OCI-LY7 (cell line): Measurements from ENCODE around the gene TMEM106C. TPM values are rescaled to one million over a fixed set of nuclear protein-coding genes. Genes with fewer than 3 reads are reported as not detected.

ENCODE experiments used
- BruUV-seq: library from RNA; stranded (reverse); fragments of 400-500 nt; replicated peaks from 2 replicates; lab custom pipeline; 2021; lab: Mats Ljungman, UMichigan
- CTCF ChIA-PET: fragments of 300-600 bp; sonication (Branson Sonifier 250); formaldehyde crosslinking; loops from one replicate; lab custom pipeline; 2022; ENCODE audit warnings: antibody characterized with exemption; ENCODE audit not compliant: unreplicated experiment; lab: Charles Lee
- POLR2A ChIA-PET: fragments of 300-600 bp; sonication (Branson Sonifier 250); formaldehyde crosslinking; loops from one replicate; lab custom pipeline; 2022; ENCODE audit warnings: antibody characterized with exemption; lab: Charles Lee
- DNase-seq: peaks from one replicate; pipeline ENCODE4 v3.0.0-alpha.2; 2015; ENCODE audit warnings: low spot score
- H2AFZ ChIP-seq: fragments of 200-600 bp; sonication (generic), shearing (Covaris generic); 2 replicates; pipeline ENCODE4 v1.6.1; 2014; ENCODE audit warnings: mild to moderate bottlenecking, antibody characterized with exemption, low read length, moderate library complexity
- H3K27ac ChIP-seq: fragments of 200-600 bp; sonication (generic); 2 replicates; pipeline ENCODE4 v1.5.1; 2014; ENCODE audit warnings: mixed run types, low read depth, mild to moderate bottlenecking, moderate library complexity, low read length, inconsistent platforms; ENCODE audit not compliant: poor library complexity, severe bottlenecking
- H3K36me3 ChIP-seq: fragments of 200-600 bp; sonication (generic); 2 replicates; pipeline ENCODE4 v1.6.1; 2014; ENCODE audit warnings: mild to moderate bottlenecking, antibody characterized with exemption, low read length, moderate library complexity, mixed read lengths; ENCODE audit not compliant: insufficient read depth
- H3K4me1 ChIP-seq: fragments of 200-600 bp; sonication (generic); 2 replicates; pipeline ENCODE4 v1.5.1; 2014; ENCODE audit warnings: mild to moderate bottlenecking, low read length; ENCODE audit not compliant: insufficient read depth, poor library complexity, severe bottlenecking
- H3K4me2 ChIP-seq: fragments of 200-600 bp; sonication (generic); 2 replicates; pipeline ENCODE4 v1.6.1; 2014; ENCODE audit warnings: mild to moderate bottlenecking, low read length
- H3K4me3 ChIP-seq: fragments of 200-600 bp; sonication (generic); 2 replicates; pipeline ENCODE4 v1.5.1; 2014; ENCODE audit warnings: mild to moderate bottlenecking, low read depth, low read length; ENCODE audit not compliant: poor library complexity, severe bottlenecking
- H3K79me2 ChIP-seq: fragments of 200-600 bp; sonication (generic); 2 replicates; pipeline ENCODE4 v1.6.1; 2016; ENCODE audit warnings: low read depth, mild to moderate bottlenecking, low read length, moderate library complexity, mixed read lengths; ENCODE audit not compliant: insufficient read depth
- H3K9me2 ChIP-seq: fragments of 200-600 bp; sonication (generic); 2 replicates; pipeline ENCODE4 v1.6.1; 2016; ENCODE audit warnings: mild to moderate bottlenecking, low read length, mixed read lengths; ENCODE audit not compliant: insufficient read depth
- H3K9me3 ChIP-seq: fragments of 200-600 bp; sonication (generic); 2 replicates; pipeline ENCODE4 v1.6.1; 2014; ENCODE audit warnings: mild to moderate bottlenecking, mixed run types, low read length, mixed read lengths
- H4K20me1 ChIP-seq: fragments of 200-600 bp; sonication (generic); 2 replicates; pipeline ENCODE4 v1.6.1; 2014; ENCODE audit warnings: mild to moderate bottlenecking, antibody characterized with exemption, low read length, moderate library complexity, mixed read lengths; ENCODE audit not compliant: insufficient read depth
- EZH2phosphoT487 ChIP-seq: fragments of 200-600 bp; sonication (generic); IDR thresholded peaks from 2 replicates; pipeline ENCODE4 v1.6.1; 2018; ENCODE audit warnings: low read depth, borderline replicate concordance, mild to moderate bottlenecking, mixed run types, antibody characterized with exemption, low read length, moderate library complexity, mixed read lengths
- intact Hi-C: fragments of 100-400 bp; cut with micrococcal nuclease; formaldehyde crosslinking; loops from one replicate; pipeline ENCODE4 v1.10.0; 2022; ENCODE audit not compliant: unreplicated experiment
- total RNA-seq, 2 experiments: library from RNA; depleted of rRNA in 1 of 2; stranded (reverse); fragments of >200 nt in 1 of 2; shearing (Covaris generic) in 1 of 2; gene quantifications; 2 replicates each; pipeline ENCODE4 v1.2.3, GENCODE V29; 2014 to 2022
- TF ChIP-seq, protein P1 (sequence below): fragments of 200-600 bp; sonication (generic); conservative IDR thresholded peaks from 2 replicates; pipeline ENCODE4 v1.5.1; 2014; ENCODE audit warnings: mild to moderate bottlenecking, antibody characterized with exemption, low read length, moderate library complexity, mixed read lengths

The TMEM106C gene
- total RNA-seq, 2 experiments from 2014 or later: 123 to 182 TPM

DNA sequence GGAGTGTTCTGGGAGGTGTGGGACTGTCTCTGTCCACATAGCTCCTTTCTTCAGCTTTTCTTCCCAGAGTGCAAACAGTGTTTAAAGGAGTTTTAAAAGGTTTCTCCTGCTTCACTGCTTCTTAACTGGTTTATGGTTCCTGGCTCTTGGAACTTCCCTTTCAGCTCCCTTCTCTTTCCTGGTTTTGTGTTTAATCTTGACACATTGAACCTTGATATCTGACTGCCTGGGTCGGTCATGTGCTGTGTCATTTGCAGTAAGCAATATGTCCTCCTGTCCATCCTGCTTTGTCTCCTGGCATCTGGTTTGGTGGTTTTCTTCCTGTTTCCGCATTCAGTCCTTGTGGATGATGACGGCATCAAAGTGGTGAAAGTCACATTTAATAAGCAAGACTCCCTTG is 2.2 kb downstream of the TMEM106C start:
- intact Hi-C loops: loop anchor here (10.0 kb wide), 1 partner anchor 191 kb away; the partner anchor contains the start of gene SLC48A1
- H3K4me1 ChIP-seq: peaks cover 32% of the 10 kb centered on the region
- no peak overlapping the region for H3K27ac ChIP-seq
- no peak for TF ChIP-seq EZH2phosphoT487
- TF ChIP-seq, protein P1, sequence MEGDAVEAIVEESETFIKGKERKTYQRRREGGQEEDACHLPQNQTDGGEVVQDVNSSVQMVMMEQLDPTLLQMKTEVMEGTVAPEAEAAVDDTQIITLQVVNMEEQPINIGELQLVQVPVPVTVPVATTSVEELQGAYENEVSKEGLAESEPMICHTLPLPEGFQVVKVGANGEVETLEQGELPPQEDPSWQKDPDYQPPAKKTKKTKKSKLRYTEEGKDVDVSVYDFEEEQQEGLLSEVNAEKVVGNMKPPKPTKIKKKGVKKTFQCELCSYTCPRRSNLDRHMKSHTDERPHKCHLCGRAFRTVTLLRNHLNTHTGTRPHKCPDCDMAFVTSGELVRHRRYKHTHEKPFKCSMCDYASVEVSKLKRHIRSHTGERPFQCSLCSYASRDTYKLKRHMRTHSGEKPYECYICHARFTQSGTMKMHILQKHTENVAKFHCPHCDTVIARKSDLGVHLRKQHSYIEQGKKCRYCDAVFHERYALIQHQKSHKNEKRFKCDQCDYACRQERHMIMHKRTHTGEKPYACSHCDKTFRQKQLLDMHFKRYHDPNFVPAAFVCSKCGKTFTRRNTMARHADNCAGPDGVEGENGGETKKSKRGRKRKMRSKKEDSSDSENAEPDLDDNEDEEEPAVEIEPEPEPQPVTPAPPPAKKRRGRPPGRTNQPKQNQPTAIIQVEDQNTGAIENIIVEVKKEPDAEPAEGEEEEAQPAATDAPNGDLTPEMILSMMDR: no peak
- no peaks in the 10 kb centered on the region for H4K20me1 ChIP-seq
- H3K36me3 ChIP-seq: peaks cover 47% of the 10 kb centered on the region
- BruUV-seq: no TSS peak
- DNase-seq: no peak
- H3K4me3 ChIP-seq: no peak overlapping the region
- H3K4me2 ChIP-seq: peak overlapping the region; percentile 86
- no peak overlapping the region for H2AFZ ChIP-seq
- peaks cover 10% of the 10 kb centered on the region; the same call in 1 of the 2 replicates for H3K79me2 ChIP-seq
- POLR2A ChIA-PET: interaction anchor here (1.1 kb wide), 1 partner anchor 11 kb away, joined by 3 read pairs; no protein-coding TSS in a partner anchor
- no peaks in the 10 kb centered on the region for H3K9me2 ChIP-seq
- H3K9me3 ChIP-seq: no peaks in the 10 kb centered on the region
- CTCF ChIA-PET: interaction anchor here (1.1 kb wide), 1 partner anchor 11 kb away, joined by 3 read pairs; no protein-coding TSS in a partner anchor

GRCh38 chr12:47967461-47968321 is 4.3 kb downstream of the TMEM106C start:
- no peak overlapping the region for H3K4me2 ChIP-seq
- H3K4me3 ChIP-seq: no peak overlapping the region
- H3K79me2 ChIP-seq: peaks cover 10% of the 10 kb centered on the region; the same call in 1 of the 2 replicates
- H3K27ac ChIP-seq: no peak overlapping the region
- no TSS peak for BruUV-seq
- peaks cover 47% of the 10 kb centered on the region for H3K36me3 ChIP-seq
- peaks cover 32% of the 10 kb centered on the region for H3K4me1 ChIP-seq
- H3K9me2 ChIP-seq: no peaks in the 10 kb centered on the region
- no peaks in the 10 kb centered on the region for H4K20me1 ChIP-seq
- CTCF ChIA-PET: no interaction called here
- no peaks in the 10 kb centered on the region for H3K9me3 ChIP-seq
- no peak overlapping the region for H2AFZ ChIP-seq
- POLR2A ChIA-PET: no interaction called here
- TF ChIP-seq EZH2phosphoT487: no peak
- TF ChIP-seq, protein P1: no peak
- no peak for DNase-seq
- intact Hi-C loops: loop anchor here (10.0 kb wide), 1 partner anchor 193 kb away; the partner anchor contains the start of gene SLC48A1
